SKM-1 (cell line): ENCODE data around the gene CDK3.
"Not testable (repeated sequence)": the region's sequence is repeated elsewhere in the genome, so short reads cannot be mapped to it uniquely, and the experiment has no call there.

Experiments
- DNase-seq: peaks from one replicate; lab custom pipeline; 2025; ENCODE audit not compliant: unreplicated experiment; lab: John Stamatoyannopoulos, UW

CDK3 gene

DNA sequence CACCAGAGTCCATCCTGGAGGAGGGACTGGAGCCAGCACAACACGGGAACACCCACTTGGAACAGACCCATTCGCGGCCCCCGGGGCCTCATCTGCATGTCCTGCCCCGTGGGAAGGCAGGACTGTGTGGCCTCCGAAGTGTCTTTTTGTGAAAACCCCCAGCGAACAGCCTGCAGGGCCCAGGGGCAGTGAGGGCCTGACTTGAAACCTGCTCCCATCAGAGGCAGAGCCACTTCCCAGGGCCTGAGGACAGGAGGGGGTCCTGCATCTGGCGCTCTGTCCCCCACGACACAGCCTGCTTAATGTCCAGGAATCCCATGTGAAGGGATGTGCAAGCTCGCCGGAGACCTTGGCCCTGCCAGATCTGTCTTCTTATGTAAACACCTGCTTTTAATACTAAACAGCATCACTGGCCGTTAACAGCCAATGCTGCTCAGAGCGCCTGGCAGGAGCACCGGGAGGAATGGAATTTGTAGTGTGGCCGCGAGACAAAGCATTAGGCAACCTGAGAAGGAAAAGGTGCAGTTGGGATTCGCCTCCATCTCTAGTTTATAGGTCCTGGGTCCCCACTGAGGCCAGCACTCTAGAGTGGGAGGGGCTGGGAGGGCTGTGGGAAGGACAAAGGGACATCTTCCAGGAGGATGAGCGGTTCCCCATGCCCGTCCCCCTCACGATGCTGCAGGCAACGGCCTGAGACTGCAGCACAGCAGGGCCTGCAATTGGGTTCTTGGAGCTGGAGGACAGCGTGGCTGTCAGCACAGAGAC, 36.0 kb downstream of the CDK3 start:
- no peak for DNase-seq

DNA sequence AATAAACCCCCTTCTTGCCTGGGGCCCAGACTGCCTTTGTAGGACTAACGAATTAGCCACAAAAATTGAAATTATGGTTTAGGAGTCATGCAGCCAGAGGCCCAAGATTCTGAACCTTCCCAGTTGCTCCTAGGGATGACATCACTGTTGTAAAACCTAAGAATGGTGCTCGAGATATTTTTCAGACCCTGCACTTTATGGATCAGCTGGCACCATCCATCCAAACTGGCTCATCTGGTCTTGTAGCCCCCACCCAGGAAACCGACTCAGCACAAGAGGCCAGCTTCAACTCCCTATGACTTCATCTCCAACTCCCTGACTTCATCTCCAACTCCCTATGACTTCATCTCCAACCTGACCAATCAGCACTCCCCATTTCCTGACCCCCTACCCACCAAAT, 37.4 kb downstream of the CDK3 start:
- no peak for DNase-seq

DNA sequence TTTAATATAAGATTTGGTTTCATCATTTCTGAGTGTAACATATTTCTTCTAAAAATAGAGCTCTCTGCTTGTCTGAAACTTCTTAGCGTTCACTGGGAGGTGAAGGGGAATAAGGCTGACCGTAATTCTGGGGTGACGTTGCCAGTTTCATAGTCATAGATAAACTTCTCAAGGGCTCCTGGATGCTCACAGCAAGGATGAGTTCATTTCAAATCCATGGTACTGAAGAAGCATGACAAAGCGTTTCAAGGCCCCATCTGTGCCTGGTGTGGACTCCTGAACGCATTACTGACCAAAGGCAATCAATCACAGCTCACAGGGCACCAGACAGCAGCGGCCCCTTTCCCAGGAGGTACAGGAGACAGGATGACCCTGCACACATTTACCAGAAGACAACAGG, 38.5 kb downstream of the CDK3 start:
- no peak for DNase-seq

DNA sequence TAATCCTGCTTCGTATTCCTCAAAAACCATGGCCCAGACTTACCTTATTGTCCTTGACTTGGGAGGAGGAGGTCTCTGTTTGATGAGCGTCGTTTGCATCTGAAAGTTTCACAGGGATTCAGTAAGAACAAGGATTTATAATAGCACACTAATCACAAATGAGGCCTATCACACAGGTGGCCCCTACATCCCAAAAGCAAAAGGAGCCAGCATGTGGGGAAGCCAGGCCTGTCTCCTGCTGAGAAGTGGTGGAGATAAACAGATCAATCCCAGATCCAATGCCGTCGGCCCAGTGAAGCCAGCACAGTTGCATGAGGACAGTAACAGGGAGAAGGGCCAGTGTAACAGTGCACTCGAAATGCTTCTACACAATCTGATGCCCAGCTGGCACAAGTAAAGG, 39.7 kb downstream of the CDK3 start:
- no peak for DNase-seq

DNA sequence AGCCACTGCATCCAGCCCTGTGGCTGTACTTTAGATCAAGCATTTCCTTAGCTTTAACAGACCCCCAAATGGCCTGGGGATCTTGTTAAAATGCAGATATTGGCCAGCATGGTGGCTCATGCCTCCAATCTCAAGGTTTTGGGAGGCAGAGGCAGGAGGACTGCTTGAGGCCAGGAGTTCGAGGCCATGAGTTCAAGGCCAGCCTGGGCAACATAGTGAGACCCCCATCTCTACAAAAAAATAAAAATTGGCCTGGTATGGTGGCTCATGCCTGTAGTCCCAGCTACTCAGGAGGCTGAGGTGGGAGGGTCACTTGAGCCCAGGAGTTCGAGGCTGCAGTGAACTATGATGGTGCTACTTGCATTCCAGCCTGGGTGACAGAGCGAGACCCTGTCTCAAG, 42.2 kb downstream of the CDK3 start:
- DNase-seq, result not testable (repeated sequence)

DNA sequence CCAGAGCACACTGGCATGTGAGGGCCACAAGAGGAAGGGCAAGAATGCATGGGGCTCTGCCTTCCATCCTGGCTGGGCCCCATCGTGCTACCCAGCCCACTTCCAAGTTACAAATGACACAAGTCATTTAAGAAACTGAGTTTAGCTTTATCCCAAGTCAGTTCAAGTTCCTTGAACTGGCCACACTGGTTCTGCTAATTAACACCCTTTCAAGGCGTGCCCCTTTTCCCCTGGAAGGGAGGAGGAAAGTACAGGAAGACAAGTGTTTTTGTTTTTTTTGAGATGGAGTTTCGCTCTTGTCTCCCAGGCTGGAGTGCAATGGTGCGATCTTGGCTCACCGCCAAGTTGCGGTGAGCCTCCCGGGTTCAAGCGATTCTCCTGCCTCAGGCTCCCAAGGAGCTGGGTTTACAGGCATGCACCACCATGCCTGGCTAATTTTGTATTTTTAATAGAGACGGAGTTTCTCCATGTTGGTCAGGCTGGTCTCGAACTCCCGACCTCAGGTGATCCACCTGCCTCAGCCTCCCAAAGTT, 43.9 kb downstream of the CDK3 start:
- not testable (repeated sequence) for DNase-seq

DNA sequence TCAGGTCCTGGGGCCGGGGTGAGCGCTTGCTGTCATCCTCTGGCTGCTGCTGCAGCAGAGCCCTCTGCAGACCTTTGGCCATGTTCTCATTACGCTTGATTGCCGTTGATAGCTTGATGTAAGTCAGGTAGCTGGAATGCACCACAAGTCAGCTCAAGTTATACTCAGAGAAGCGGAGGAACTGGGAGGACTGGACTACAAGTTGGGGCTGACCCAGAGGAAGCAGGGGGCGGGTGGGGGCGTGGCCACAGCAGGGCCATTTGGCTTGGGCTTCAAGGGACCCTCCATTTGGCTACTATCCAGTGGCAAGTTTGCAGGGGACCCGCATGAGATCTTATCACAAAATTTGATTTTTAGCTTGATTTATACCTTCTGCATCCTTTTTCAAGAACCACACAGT, 45.4 kb downstream of the CDK3 start:
- DNase-seq, result no peak

DNA sequence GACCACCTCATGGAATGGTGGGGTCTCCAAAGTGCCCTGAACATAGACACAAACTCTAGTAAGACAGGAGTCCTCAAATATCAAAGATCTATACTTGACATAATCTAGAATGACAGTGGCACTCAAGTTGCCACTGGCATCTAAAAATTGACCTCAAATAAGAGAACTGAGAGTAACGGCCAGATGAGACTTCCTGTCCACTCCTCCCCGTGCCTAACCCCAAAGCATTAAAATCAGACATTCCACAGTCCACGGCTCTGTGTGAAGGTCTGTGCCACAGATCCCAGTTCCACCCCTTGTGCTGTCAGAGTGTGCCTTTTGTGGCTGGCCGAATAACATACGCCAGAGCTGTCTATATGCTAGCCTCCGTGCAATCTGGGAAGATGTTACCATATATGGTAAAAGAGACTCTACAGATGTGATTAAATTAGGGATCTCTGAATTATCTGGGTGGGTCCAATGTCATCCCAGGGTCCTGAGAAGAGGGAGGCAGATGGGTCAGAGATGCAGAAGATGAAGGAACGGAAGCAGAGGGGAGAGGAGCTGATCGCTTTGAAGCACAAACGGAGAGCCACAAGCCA, 47.5 kb downstream of the CDK3 start:
- DNase-seq, result no peak

DNA sequence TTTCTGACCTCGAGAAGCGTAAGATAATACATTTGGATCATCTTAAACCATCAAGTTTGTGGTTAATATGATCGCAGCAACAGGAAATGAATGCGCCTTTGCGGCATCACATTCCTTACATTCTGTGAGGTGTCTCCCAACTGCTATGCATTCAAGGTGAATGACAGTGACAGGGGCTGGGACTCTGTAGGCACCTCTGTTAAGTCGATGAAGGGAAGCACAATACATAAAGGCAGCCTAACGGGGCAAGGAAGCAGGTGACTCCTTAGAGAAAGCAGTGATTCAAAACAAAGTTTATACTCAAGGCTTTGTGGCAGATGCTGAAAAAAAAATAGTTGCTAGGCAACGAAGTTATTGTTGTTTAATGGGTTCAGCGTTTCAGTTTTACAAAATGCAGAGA, 48.1 kb downstream of the CDK3 start:
- no peak for DNase-seq

DNA sequence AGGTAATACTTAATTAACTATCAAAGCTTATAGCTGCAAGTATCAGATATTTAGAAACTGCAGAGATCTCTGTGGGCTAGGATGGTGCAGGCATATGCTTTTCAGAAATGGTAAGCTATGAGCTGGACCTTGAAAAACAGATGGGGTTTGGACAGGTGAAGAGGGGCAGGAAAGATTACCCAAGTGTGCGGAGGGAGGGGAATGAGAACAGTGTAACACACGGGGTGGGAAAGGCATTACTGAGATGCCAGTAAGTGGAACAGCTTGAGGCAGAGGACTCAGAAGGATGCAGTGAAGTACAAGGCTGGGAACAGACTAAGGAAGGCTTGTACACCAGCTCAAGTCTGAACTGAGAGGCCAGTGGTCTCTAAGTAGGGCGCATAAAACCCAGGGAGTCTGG, 48.6 kb downstream of the CDK3 start:
- DNase-seq, result no peak

DNA sequence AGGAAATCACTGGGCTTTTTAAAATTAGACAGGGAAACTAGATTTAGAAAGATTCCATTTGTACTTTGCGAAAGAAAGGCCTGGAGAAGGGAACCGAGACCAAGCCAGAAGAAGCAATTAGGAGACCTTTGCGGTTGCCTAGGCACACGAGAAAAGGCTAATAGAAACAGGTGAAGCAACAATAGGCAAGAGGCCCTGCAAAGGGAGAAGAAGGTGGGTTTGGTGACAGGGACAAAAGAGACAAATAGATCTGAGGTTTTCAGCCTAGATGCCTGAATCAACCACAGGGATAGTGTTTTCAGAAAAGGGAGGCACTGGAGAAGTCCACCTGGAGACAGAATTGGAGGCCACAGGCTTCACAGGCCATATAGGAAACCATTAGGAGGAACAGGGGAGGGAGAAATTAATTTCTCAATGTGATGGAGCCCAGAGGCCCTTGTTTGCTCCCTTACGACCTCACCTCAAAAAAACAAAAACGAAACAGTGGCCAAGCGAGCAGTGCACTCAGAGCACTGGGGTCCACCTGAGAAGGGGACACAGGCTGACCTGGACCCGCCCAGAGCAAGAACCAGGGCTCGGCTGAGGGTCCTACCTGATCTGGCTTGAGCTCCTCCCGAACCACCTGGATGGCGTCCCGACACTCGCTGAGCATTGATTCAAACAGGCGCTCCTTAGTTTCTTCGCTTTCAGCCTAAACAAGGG, 49.3 kb downstream of the CDK3 start:
- DNase-seq, result no peak

DNA sequence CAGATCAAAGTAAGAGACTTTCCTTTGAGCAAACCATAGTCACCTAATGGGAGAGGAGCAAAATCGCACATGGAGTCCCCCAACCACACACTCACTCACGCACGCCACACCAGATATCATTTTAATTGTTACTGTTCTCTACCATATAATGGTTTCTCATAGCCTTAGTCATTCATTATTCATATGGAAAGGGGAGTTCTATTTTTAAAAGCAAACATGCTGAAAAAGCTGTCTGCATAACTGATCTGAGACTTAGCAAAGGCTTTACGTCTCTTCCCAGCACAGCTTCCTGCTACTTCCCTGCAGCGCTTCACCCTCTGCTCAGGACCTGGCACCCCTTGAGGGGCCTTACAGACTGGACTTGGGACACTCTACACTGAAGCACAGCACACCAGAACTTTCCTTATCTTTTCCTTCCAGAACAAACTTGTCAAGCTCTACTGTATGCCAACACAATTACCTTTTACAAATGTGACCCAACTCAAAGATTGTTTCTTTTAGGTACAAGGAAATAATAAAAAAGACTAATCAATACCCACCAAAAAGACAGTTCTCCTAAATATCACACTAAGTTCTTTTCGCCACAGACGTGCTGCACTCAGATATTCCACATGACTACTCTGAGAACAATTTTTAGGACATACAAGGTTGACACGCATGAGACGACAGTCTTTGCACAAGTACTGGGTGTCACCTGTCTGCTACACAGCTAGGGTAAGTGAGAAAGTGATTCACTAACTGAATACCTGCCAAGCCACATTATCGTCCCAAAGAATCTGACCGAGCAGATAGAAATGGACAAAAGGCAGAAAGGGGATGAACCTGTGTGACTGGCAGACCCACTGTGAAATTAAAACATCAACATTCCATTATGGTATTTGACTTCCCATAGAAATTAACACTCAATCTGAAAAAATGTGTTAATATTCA, 50.1 kb downstream of the CDK3 start:
- no peak for DNase-seq

DNA sequence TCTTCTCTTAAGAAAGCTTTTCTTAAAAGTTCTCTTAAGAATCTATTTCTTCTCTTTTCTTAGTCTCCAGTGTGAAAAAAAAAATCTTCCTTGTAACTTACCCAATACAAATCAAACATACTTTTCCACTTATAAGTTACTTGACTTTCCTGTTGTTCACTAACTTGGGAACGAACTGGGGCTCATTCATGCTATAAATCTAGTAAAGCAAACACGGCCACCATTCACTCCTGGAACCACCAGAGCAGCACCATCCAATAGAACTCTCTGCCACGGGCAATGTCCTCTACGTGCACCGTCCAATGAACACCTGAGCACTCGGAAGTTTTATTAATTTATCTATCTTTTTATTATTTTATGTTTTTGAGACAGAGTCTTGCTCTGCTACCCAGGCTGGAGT, 50.9 kb downstream of the CDK3 start:
- no peak for DNase-seq

DNA sequence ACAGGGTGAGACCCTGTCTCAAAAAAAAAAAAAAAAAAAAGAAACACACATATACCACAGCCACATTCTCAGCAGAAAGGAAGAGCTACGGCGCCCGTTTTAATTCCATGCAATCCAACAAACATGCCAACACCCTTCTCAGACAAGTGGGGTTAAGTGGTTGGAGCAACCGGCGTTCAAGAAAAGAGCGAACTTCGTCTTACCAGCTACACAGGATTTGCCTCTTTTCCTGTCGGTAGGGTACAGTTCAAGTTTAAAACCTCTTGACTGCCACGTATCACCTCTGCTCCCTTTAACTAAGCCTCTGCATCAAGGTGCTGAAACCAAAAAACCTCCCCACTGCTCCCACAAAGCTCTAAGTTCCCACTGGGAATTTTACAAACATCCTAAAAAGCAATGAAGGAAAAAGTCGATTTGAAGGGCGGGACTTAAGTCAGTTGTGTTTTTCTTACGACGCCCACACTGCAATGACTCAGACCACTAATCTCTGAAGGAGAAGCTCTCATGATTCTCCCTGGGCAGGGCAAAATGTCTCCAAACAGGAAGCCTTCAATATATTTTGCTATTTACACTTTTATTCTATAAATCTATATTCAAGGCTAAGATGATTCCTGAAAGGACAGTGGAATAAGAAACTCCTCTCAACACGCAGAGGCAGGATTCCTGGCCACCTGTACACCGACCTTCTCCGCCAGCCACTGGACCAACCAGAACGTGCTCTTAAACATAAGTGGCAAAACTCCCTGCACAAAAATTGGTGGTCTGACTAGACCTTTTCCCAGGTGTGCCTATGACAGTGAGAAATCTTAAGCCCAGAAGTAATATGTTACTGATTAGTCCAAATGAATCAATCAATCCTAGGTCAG, 52.8 kb downstream of the CDK3 start:
- no peak for DNase-seq

DNA sequence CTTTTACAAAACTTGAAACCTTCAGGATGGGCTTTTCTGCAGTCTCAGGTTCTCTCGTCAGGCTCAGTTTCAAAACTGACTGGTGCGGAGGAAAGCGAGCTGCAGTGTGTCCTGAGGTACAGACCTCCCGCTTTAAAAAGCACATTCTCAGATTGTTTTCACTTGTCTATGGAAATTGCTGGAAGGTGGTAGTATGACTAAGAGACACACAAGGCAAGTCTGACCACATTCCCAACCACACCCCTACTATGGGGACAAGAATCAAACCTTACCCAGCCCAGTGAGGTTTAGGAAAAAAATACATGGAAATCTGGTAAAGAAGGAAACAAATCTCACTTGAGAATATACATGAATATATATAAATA, 53.4 kb downstream of the CDK3 start:
- no peak for DNase-seq
